ENCODE results near the gene FPR2. TPM values are rescaled to one million over a fixed set of nuclear protein-coding genes. Genes with fewer than 3 reads are reported as not detected.
"Not testable (repeated sequence)": the region's sequence is repeated elsewhere in the genome, so short reads cannot be mapped to it uniquely, and the experiment has no call there.

Gene FPR2
- total RNA-seq, 1 donor, result not detected

GRCh38 chr19:51727349-51727880 is 33.6 kb upstream of the FPR2 start:
- peak; percentile 54 for DNase-seq (ENCODE audit: low read depth)
- TF ChIP-seq, protein P1, sequence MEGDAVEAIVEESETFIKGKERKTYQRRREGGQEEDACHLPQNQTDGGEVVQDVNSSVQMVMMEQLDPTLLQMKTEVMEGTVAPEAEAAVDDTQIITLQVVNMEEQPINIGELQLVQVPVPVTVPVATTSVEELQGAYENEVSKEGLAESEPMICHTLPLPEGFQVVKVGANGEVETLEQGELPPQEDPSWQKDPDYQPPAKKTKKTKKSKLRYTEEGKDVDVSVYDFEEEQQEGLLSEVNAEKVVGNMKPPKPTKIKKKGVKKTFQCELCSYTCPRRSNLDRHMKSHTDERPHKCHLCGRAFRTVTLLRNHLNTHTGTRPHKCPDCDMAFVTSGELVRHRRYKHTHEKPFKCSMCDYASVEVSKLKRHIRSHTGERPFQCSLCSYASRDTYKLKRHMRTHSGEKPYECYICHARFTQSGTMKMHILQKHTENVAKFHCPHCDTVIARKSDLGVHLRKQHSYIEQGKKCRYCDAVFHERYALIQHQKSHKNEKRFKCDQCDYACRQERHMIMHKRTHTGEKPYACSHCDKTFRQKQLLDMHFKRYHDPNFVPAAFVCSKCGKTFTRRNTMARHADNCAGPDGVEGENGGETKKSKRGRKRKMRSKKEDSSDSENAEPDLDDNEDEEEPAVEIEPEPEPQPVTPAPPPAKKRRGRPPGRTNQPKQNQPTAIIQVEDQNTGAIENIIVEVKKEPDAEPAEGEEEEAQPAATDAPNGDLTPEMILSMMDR (IDR thresholded peaks at IDR 0.05; ENCODE audit: insufficient read depth, low read length), result no peak
- H3K4me3 ChIP-seq (ENCODE audit: low read depth, low read length), result no peak overlapping the region

- DNase-seq (ENCODE audit: low read depth), result peak; percentile 68
- TF ChIP-seq, protein P1 (IDR thresholded peaks at IDR 0.05; ENCODE audit: insufficient read depth, low read length), result no peak
- no peak overlapping the region for H3K4me3 ChIP-seq (ENCODE audit: low read depth, low read length)
Observed at GRCh38 chr19:51729781-51730180, 31.2 kb upstream of the FPR2 start.

- H3K4me3 ChIP-seq (ENCODE audit: low read depth, low read length), result no peak overlapping the region
- no peak for DNase-seq (ENCODE audit: low read depth)
- TF ChIP-seq, protein P1 (IDR thresholded peaks at IDR 0.05; ENCODE audit: insufficient read depth, low read length), result no peak
Observed at GRCh38 chr19:51733742-51734522, 27.0 kb upstream of the FPR2 start.

- TF ChIP-seq, protein P1 (IDR thresholded peaks at IDR 0.05; ENCODE audit: insufficient read depth, low read length), result no peak
- no peak overlapping the region for H3K4me3 ChIP-seq (ENCODE audit: low read depth, low read length)
- DNase-seq (ENCODE audit: low read depth), result peak; percentile 68
Observed at GRCh38 chr19:51735759-51736449, 25.1 kb upstream of the FPR2 start.

DNA sequence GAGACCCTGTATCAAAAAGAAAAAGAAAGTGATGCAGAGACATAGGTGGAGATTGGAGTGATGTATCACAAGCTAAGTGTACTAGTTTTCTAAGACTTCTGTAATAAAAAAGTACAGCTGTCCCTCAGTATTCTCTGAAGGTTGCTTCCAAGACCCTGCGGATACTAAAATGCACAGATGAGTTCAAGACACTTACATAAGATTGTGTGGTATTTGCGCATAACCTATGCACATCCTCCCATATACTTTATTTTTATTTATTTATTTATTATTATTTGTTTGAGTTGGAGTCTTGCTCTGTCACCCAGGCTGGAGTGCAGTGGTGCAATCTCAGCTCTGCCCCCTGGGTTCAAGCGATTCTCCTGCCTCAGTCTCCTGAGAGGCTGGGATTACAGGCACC is 23.6 kb upstream of the FPR2 start:
- DNase-seq (ENCODE audit: low read depth), result no peak
- TF ChIP-seq, protein P1 (IDR thresholded peaks at IDR 0.05; ENCODE audit: insufficient read depth, low read length), result no peak
- H3K4me3 ChIP-seq (ENCODE audit: low read depth, low read length), result no peak overlapping the region

DNA sequence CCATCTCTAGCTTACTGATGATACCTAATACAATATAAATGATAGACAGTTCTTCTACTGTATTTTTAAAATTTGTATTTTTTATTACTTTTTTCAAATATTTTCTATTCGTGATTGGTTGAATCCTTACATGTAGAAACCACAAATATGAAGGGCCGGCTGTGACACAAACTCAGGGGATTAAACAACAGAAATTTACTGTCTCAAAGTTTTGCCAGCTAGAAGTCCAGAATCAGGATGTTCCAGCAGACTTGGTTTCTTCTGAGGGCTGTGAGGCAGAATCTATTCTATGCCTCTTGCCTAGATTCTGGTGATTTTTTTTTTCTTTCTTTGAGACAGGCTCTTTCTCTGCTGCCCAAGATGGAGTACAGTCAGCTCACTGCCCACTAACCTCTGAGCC is 23.1 kb upstream of the FPR2 start:
- TF ChIP-seq, protein P1 (IDR thresholded peaks at IDR 0.05; ENCODE audit: insufficient read depth, low read length), result no peak
- no peak overlapping the region for H3K4me3 ChIP-seq (ENCODE audit: low read depth, low read length)
- no peak for DNase-seq (ENCODE audit: low read depth)

GRCh38 chr19:51738523-51738922 is 22.5 kb upstream of the FPR2 start:
- not testable (repeated sequence) for H3K4me3 ChIP-seq (ENCODE audit: low read depth, low read length); DNase-seq (ENCODE audit: low read depth)

All from fibroblast of the aortic adventitia (primary cell).